Activated T-helper 17 cell treated with anti-CD3 and anti-CD28 coated beads, Interleukin-2, amount 50 U/mL, for 72 hours (primary cell): ENCODE results near the gene RCVRN. TPM values are rescaled to one million over a fixed set of nuclear protein-coding genes. Genes with fewer than 3 reads are reported as not detected.
"Not testable (repeated sequence)": the region's sequence is repeated elsewhere in the genome, so short reads cannot be mapped to it uniquely, and the experiment has no call there.

ENCODE experiments used
- ATAC-seq: fragments of 150-1000 bp; cut with Tn5 transposase; replicated peaks from 2 replicates; pipeline ENCODE4 v1.10.0; 2021; ENCODE audit warnings: mild to moderate bottlenecking, moderate library complexity
- H3K27ac Mint-ChIP-seq: one replicate; pipeline ENCODE4 v1.8.0; 2022; ENCODE audit warnings: mixed read lengths
- H3K27me3 Mint-ChIP-seq: one replicate; pipeline ENCODE4 v1.8.0; 2022; ENCODE audit warnings: mixed read lengths
- H3K36me3 Mint-ChIP-seq: one replicate; pipeline ENCODE4 v1.8.0; 2022; ENCODE audit warnings: low read depth, mild to moderate bottlenecking, mixed read lengths
- H3K4me1 Mint-ChIP-seq: one replicate; pipeline ENCODE4 v1.8.0; 2022; ENCODE audit warnings: mixed read lengths
- H3K4me3 Mint-ChIP-seq: one replicate; pipeline ENCODE4 v1.8.0; 2022; ENCODE audit warnings: mild to moderate bottlenecking, mixed read lengths
- H3K9me3 Mint-ChIP-seq: one replicate; pipeline ENCODE4 v1.8.0; 2022; ENCODE audit warnings: mixed read lengths
- total RNA-seq, 2 donors: library from RNA; stranded (reverse); gene quantifications; one replicate each; pipeline ENCODE4 v1.2.3, GENCODE V29; 2022

Gene RCVRN
- total RNA-seq, 2 donors from 2014 or later = not detected

DNA sequence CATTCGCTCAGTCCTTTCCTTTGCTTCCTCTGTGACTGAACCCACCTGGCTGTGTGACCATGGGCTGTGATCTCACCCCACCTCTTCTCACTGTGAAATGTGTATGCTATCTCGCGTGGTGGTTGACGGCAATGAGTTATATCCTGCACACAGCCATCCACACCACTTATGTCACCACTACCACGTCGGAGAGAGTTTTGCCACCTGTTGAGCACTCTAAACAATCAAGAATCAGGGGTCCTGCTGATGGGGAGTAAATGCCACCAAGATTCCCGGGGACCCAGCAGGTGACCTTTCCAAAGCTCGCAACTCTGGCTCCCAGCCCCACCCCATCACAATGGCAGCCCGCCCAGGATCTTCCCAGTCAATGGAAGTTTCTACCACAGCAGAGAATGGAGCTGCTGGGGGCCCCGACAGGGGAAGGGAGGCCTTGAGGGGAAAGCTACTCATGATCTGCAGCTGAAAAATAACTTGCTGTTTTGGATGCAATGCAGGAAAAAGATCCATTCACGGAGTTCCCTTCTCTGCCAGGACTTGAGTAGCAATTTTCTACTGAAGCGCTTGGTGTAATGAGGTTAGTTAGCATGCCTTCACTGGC lies 26.2 kb upstream of the RCVRN start:
- peaks cover 9% of the 10 kb centered on the region for H3K27me3 Mint-ChIP-seq
- H3K4me1 Mint-ChIP-seq = no peaks in the 10 kb centered on the region
- no peaks in the 10 kb centered on the region for H3K9me3 Mint-ChIP-seq
- H3K4me3 Mint-ChIP-seq = no peak overlapping the region
- no peak overlapping the region for H3K27ac Mint-ChIP-seq
- no peaks in the 10 kb centered on the region for H3K36me3 Mint-ChIP-seq
- ATAC-seq = no peak

DNA sequence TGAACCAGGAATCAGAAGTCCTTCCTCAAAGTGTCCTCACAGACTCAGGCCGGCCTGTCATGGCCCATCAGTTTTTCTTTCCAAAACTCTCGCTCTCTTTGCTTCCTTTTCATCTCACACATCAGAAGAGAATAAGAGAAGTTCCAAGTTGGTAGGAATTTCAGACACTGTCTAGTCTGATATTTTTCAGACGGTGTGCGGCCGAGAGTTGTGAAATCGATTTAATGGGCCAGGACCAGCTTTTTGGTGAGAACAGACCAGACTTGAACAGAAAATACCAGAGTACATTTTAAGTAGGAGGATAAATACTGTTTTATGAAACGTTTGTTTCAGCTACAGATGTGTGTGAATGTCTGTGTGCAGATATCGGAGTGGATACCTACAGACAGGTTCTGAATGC lies 24.8 kb upstream of the RCVRN start:
- H3K4me1 Mint-ChIP-seq = no peaks in the 10 kb centered on the region
- H3K27ac Mint-ChIP-seq = no peak overlapping the region
- no peaks in the 10 kb centered on the region for H3K9me3 Mint-ChIP-seq
- no peaks in the 10 kb centered on the region for H3K36me3 Mint-ChIP-seq
- ATAC-seq = no peak
- H3K4me3 Mint-ChIP-seq = no peak overlapping the region
- H3K27me3 Mint-ChIP-seq = peaks cover 9% of the 10 kb centered on the region

GRCh38 chr17:9928601-9929333 lies 23.7 kb upstream of the RCVRN start:
- H3K27ac Mint-ChIP-seq = no peak overlapping the region
- peaks cover 9% of the 10 kb centered on the region for H3K27me3 Mint-ChIP-seq
- H3K4me3 Mint-ChIP-seq = no peak overlapping the region
- no peak for ATAC-seq
- H3K36me3 Mint-ChIP-seq = no peaks in the 10 kb centered on the region
- H3K4me1 Mint-ChIP-seq = no peaks in the 10 kb centered on the region
- H3K9me3 Mint-ChIP-seq = no peaks in the 10 kb centered on the region

- H3K4me3 Mint-ChIP-seq = no peak overlapping the region
- H3K9me3 Mint-ChIP-seq = no peaks in the 10 kb centered on the region
- no peak for ATAC-seq
- peaks cover 2% of the 10 kb centered on the region for H3K27me3 Mint-ChIP-seq
- H3K4me1 Mint-ChIP-seq = no peaks in the 10 kb centered on the region
- no peaks in the 10 kb centered on the region for H3K36me3 Mint-ChIP-seq
- no peak overlapping the region for H3K27ac Mint-ChIP-seq
These were observed 21.2 kb upstream of the RCVRN start for GRCh38 chr17:9926150-9926804.

- no peaks in the 10 kb centered on the region for H3K9me3 Mint-ChIP-seq
- H3K27ac Mint-ChIP-seq = no peak overlapping the region
- no peaks in the 10 kb centered on the region for H3K36me3 Mint-ChIP-seq
- no peaks in the 10 kb centered on the region for H3K4me1 Mint-ChIP-seq
- ATAC-seq = no peak
- no peaks in the 10 kb centered on the region for H3K27me3 Mint-ChIP-seq
- H3K4me3 Mint-ChIP-seq = no peak overlapping the region
These were observed 20.4 kb upstream of the RCVRN start for GRCh38 chr17:9925457-9925856.

DNA sequence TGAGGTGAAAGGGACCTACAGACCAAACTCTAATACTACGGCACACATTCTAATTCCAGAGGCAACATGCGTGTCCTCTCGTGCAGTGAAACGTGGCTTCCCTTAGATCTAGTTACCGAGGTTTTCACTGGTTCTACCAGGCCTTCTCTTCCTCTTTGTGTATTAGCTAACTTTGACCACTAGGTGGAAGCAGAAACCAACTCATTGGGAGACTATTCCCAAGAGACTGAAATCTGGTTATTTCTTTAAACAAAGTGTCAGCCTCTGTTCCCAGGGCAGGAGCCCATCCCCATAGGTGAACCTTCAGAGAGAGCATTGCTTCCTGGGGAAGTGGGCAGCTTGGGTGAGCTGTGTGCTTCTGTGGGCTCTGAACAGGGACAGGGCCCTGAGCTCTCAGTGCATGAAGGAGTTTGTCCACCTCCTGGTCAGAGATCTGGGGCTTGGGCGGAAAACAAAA lies 19.7 kb upstream of the RCVRN start:
- H3K9me3 Mint-ChIP-seq = no peaks in the 10 kb centered on the region
- H3K36me3 Mint-ChIP-seq = no peaks in the 10 kb centered on the region
- H3K4me1 Mint-ChIP-seq = no peaks in the 10 kb centered on the region
- no peak overlapping the region for H3K27ac Mint-ChIP-seq
- H3K4me3 Mint-ChIP-seq = no peak overlapping the region
- peak; percentile 57 for ATAC-seq
- H3K27me3 Mint-ChIP-seq = no peaks in the 10 kb centered on the region

DNA sequence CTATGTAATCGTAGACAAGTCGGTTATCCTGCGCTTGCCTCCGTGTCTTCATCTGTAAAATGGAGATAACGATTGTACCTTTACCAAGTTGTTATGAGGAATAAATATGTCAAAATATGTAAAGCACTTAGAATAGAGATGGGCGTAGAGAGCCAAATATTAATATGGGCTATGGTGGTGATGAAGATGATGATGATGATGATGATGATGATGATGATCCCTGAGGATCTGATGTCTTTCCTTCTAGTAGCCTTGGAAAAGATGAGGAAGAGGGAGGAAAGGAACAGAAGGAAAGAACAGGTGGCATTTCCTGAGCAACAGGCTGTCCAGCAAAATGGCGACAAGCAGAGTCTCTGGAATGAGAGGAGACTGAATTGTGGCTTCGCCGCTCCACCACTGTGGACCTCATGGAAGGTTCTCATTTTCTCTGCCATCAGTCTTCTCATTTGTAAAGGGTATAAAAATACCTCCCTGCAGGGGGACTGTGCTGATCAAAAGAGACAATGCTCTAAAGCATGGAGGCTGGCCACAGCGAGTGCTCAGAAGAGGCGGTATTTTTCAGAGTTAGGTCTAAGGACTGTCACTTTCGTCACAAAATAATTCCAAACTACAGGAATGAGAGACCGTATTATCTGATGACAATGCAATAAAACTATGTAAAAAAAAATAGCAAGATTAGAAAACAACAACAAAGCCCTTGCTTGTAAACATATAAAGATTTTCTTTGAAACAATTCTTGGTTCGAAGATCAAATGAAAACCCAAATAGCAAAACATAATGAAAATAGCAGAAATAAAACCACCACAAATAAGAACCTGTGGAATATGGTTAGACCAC lies 17.2 kb upstream of the RCVRN start:
- H3K9me3 Mint-ChIP-seq = no peaks in the 10 kb centered on the region
- ATAC-seq = no peak
- no peaks in the 10 kb centered on the region for H3K36me3 Mint-ChIP-seq
- H3K27me3 Mint-ChIP-seq = no peaks in the 10 kb centered on the region
- H3K4me1 Mint-ChIP-seq = no peaks in the 10 kb centered on the region
- no peak overlapping the region for H3K27ac Mint-ChIP-seq
- no peak overlapping the region for H3K4me3 Mint-ChIP-seq

DNA sequence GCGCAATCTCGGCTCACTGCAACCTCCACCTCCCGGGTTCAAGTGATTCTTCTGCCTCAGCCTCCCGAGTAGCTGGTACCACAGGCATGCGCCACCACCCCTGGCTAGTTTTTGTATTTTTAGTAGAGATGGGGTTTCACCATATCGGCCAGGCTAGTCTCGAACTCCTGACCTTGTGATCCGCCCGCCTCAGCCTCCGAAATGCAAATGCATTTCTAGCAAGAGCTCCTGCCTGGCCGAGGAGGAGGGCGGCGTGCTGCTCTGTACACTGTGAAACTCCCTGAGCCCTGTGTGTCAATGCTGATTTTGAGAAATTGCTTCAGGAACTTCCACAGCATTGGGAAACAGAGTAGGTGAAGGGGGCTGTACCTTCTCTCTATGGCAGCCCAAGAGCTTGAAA lies 16.1 kb upstream of the RCVRN start:
- not testable (repeated sequence) for H3K4me1 Mint-ChIP-seq, H3K27me3 Mint-ChIP-seq, H3K36me3 Mint-ChIP-seq, H3K4me3 Mint-ChIP-seq, ATAC-seq, H3K9me3 Mint-ChIP-seq, H3K27ac Mint-ChIP-seq

GRCh38 chr17:9918804-9919352 lies 13.8 kb upstream of the RCVRN start:
- Mint-ChIP-seq H3K27ac (no peak overlapping the region), H3K27me3 (no peaks in the 10 kb centered on the region), H3K4me3 (no peak overlapping the region)

DNA sequence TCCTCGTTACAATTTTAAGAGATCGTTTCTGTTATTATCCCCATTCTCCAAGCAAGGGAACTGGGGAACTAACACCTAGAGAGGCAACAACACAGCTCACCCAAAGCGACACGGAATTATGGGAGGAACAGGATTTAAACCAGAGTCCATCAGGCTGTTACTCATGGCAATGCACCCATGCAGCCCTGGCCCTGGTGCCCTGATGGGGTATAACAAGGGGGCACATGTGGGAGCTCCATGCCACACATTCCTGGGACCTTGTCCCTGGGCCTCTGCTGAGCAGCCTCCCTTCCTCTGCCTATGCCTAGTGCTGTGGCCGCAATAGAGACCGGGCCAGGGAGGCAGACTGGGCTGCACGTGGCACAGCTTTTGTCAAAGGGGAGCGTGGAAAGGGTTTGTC lies 13.3 kb upstream of the RCVRN start:
- no peak overlapping the region for H3K4me3 Mint-ChIP-seq

More at GRCh38 chr17:9918804-9919352, 13.8 kb upstream of the RCVRN start:
- ATAC-seq = no peak
- Mint-ChIP-seq H3K9me3 (no peaks in the 10 kb centered on the region), H3K36me3 (no peaks in the 10 kb centered on the region), H3K4me1 (no peaks in the 10 kb centered on the region)

GRCh38 chr17:9917801-9918200 lies 12.7 kb upstream of the RCVRN start:
- Mint-ChIP-seq H3K4me3 (no peak overlapping the region), H3K27ac (no peak overlapping the region), H3K4me1 (no peaks in the 10 kb centered on the region), H3K36me3 (no peaks in the 10 kb centered on the region), H3K27me3 (no peaks in the 10 kb centered on the region), H3K9me3 (no peaks in the 10 kb centered on the region)
- no peak for ATAC-seq

More for the DNA sequence above, 13.3 kb upstream of the RCVRN start:
- Mint-ChIP-seq H3K9me3 (no peaks in the 10 kb centered on the region), H3K36me3 (no peaks in the 10 kb centered on the region), H3K27ac (no peak overlapping the region), H3K27me3 (no peaks in the 10 kb centered on the region), H3K4me1 (no peaks in the 10 kb centered on the region)
- ATAC-seq = no peak

DNA sequence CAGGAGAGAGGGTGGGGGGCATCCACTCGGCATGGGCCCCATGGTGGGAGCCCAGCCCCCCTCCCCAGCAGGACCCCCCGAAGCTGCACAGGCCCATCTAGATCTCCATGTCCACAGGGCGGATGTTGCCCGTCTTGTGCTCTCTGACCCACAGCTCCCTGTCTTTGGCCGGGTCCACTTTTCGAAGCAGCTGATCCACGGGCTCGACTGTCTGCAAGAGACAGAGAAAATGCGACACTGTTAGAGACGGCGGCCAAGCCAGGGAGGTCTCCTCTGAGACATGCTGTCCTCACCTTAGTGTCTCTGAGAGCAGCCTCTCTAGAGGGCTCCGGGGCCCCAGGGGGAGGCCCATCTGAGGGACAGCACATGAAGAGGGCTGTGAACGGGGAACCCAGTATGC lies 12.1 kb upstream of the RCVRN start:
- no peak for ATAC-seq
- no peaks in the 10 kb centered on the region for H3K4me1 Mint-ChIP-seq
- no peaks in the 10 kb centered on the region for H3K36me3 Mint-ChIP-seq
- H3K4me3 Mint-ChIP-seq = no peak overlapping the region
- no peaks in the 10 kb centered on the region for H3K9me3 Mint-ChIP-seq
- no peaks in the 10 kb centered on the region for H3K27me3 Mint-ChIP-seq
- H3K27ac Mint-ChIP-seq = no peak overlapping the region

DNA sequence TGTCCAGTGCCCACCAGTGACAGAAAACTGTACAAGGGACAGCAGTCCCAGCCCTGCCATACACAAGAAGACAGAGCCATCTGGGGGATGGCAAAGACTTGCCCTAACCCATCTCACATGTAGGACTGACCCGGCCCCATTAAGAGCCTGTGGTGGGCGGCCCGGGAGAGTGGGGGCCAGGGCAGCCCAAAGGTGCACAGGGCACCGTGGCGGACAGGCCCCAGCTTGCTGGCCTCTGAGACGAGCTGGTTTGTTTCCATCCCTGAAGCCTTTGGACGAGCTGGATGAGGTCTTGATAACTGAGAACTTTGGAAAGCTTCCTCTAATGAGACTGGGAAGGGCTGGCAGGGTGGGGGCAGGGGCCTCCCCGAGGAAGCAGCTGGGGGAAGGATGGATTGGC lies 11.0 kb upstream of the RCVRN start:
- no peaks in the 10 kb centered on the region for H3K27me3 Mint-ChIP-seq
- no peaks in the 10 kb centered on the region for H3K4me1 Mint-ChIP-seq
- no peak overlapping the region for H3K27ac Mint-ChIP-seq
- no peak overlapping the region for H3K4me3 Mint-ChIP-seq
- ATAC-seq = no peak
- H3K9me3 Mint-ChIP-seq = no peaks in the 10 kb centered on the region
- no peaks in the 10 kb centered on the region for H3K36me3 Mint-ChIP-seq

- peaks cover 5% of the 10 kb centered on the region for H3K27me3 Mint-ChIP-seq
- H3K4me1 Mint-ChIP-seq = peaks cover 5% of the 10 kb centered on the region
- H3K27ac Mint-ChIP-seq = no peak overlapping the region
- H3K36me3 Mint-ChIP-seq = no peaks in the 10 kb centered on the region
- H3K9me3 Mint-ChIP-seq = no peaks in the 10 kb centered on the region
- no peak for ATAC-seq
- H3K4me3 Mint-ChIP-seq = no peak overlapping the region
These were observed 8.4 kb upstream of the RCVRN start for GRCh38 chr17:9913476-9913875.
